Loucy (cell line): ENCODE data around the gene TBCB.

ENCODE experiments used
- H2AFZ ChIP-seq: fragments of 200-600 bp; sonication (generic); 2 replicates; pipeline ENCODE4 v1.6.0; 2016; ENCODE audit warnings: antibody characterized with exemption, mild to moderate bottlenecking, low read length, moderate library complexity
- H3F3A ChIP-seq: fragments of 200-600 bp; 2 replicates; pipeline ENCODE4 v1.6.0; 2016; ENCODE audit warnings: antibody characterized with exemption, low read depth, mild to moderate bottlenecking
- H3K27me3 ChIP-seq: fragments of 200-600 bp; sonication (generic); 2 replicates; pipeline ENCODE4 v1.6.1; 2014; ENCODE audit warnings: low read length, mild to moderate bottlenecking; ENCODE audit not compliant: insufficient read depth, poor library complexity, severe bottlenecking
- H3K36me3 ChIP-seq: fragments of 200-600 bp; sonication (generic); 2 replicates; pipeline ENCODE4 v1.6.1; 2016; ENCODE audit warnings: low read length; ENCODE audit not compliant: insufficient read depth
- H3K4me1 ChIP-seq: fragments of 200-600 bp; sonication (generic); 2 replicates; pipeline ENCODE4 v1.5.1; 2014; ENCODE audit warnings: low read length, mild to moderate bottlenecking; ENCODE audit not compliant: insufficient read depth, poor library complexity, severe bottlenecking
- H3K4me2 ChIP-seq: fragments of 200-600 bp; sonication (generic); 2 replicates; pipeline ENCODE4 v1.6.0; 2014; ENCODE audit warnings: antibody characterized with exemption, low read length, low read depth, mild to moderate bottlenecking; ENCODE audit not compliant: poor library complexity, severe bottlenecking
- H3K4me3 ChIP-seq: fragments of 200-600 bp; sonication (generic); 2 replicates; pipeline ENCODE4 v1.5.1; 2014; ENCODE audit warnings: low read length, mild to moderate bottlenecking, mixed read lengths; ENCODE audit not compliant: poor library complexity, severe bottlenecking
- H3K79me2 ChIP-seq: fragments of 200-600 bp; sonication (generic); 2 replicates; pipeline ENCODE4 v1.6.1; 2014; ENCODE audit warnings: low read length; ENCODE audit not compliant: insufficient read depth
- H3K9ac ChIP-seq: fragments of 200-600 bp; sonication (generic); 2 replicates; pipeline ENCODE4 v1.6.0; 2014; ENCODE audit warnings: mild to moderate bottlenecking, low read depth, low read length, moderate library complexity; ENCODE audit not compliant: poor library complexity, severe bottlenecking
- H3K9me2 ChIP-seq: fragments of 200-600 bp; sonication (generic); replicated peaks from 2 replicates; pipeline ENCODE4 v1.6.1; 2016; ENCODE audit warnings: low read depth, low read length, mixed read lengths
- H3K9me3 ChIP-seq: fragments of 200-600 bp; sonication (generic); 2 replicates; pipeline ENCODE4 v1.6.1; 2014; ENCODE audit warnings: mild to moderate bottlenecking, antibody characterized with exemption, low read length, low read depth; ENCODE audit not compliant: insufficient read depth
- H4K20me1 ChIP-seq: fragments of 200-600 bp; sonication (generic); 2 replicates; pipeline ENCODE4 v1.6.0; 2014; ENCODE audit warnings: antibody characterized with exemption, low read length, mild to moderate bottlenecking; ENCODE audit not compliant: insufficient read depth, poor library complexity, severe bottlenecking
- EZH2phosphoT487 ChIP-seq: fragments of 200-600 bp; IDR thresholded peaks from 2 replicates; pipeline ENCODE4 v1.6.1; 2018; ENCODE audit warnings: antibody characterized with exemption, mild to moderate bottlenecking, moderate library complexity, borderline replicate concordance
- TF ChIP-seq, protein P1 (sequence below): fragments of 200-600 bp; sonication (generic); conservative IDR thresholded peaks from 2 replicates; pipeline ENCODE4 v1.5.1; 2014; ENCODE audit warnings: mild to moderate bottlenecking, antibody characterized with exemption, low read length

The TBCB gene

DNA sequence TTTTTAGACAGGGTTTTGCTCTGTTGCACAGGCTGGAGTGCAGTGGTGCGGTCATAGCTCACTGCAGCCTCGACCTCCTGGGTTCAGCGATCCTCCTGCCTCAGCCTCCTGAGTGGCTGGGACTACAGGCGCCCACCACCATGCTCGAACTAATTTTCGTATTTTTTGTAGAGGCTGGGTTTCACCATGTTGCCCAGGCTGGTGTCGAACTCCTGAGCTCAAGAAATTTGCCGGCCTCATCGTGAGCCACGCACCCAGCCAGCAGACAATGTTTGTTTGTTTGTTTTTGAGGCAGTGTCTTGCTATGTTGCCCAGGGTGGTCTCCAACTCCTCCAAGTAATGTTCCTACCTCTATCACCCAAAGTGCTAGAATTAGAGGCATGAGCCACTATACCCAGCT lies 37.9 kb downstream of the TBCB start:
- Histone ChIP-seq H3K36me3 (peaks cover 22% of the 10 kb centered on the region; the same call in 1 of the 2 replicates), H3K9ac (no peak overlapping the region), H3K27me3 (no peaks in the 10 kb centered on the region), H3K4me3 (no peak overlapping the region), H3K4me1 (no peaks in the 10 kb centered on the region), H3K79me2 (no peaks in the 10 kb centered on the region), H3K4me2 (no peak overlapping the region), H3K9me3 (no peaks in the 10 kb centered on the region), H3K9me2 (no peaks in the 10 kb centered on the region), H3F3A (no peaks in the 10 kb centered on the region), H4K20me1 (peaks cover 3% of the 10 kb centered on the region), H2AFZ (no peak overlapping the region)
- TF ChIP-seq, protein P1, sequence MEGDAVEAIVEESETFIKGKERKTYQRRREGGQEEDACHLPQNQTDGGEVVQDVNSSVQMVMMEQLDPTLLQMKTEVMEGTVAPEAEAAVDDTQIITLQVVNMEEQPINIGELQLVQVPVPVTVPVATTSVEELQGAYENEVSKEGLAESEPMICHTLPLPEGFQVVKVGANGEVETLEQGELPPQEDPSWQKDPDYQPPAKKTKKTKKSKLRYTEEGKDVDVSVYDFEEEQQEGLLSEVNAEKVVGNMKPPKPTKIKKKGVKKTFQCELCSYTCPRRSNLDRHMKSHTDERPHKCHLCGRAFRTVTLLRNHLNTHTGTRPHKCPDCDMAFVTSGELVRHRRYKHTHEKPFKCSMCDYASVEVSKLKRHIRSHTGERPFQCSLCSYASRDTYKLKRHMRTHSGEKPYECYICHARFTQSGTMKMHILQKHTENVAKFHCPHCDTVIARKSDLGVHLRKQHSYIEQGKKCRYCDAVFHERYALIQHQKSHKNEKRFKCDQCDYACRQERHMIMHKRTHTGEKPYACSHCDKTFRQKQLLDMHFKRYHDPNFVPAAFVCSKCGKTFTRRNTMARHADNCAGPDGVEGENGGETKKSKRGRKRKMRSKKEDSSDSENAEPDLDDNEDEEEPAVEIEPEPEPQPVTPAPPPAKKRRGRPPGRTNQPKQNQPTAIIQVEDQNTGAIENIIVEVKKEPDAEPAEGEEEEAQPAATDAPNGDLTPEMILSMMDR, result no peak
- TF ChIP-seq EZH2phosphoT487, result no peak

DNA sequence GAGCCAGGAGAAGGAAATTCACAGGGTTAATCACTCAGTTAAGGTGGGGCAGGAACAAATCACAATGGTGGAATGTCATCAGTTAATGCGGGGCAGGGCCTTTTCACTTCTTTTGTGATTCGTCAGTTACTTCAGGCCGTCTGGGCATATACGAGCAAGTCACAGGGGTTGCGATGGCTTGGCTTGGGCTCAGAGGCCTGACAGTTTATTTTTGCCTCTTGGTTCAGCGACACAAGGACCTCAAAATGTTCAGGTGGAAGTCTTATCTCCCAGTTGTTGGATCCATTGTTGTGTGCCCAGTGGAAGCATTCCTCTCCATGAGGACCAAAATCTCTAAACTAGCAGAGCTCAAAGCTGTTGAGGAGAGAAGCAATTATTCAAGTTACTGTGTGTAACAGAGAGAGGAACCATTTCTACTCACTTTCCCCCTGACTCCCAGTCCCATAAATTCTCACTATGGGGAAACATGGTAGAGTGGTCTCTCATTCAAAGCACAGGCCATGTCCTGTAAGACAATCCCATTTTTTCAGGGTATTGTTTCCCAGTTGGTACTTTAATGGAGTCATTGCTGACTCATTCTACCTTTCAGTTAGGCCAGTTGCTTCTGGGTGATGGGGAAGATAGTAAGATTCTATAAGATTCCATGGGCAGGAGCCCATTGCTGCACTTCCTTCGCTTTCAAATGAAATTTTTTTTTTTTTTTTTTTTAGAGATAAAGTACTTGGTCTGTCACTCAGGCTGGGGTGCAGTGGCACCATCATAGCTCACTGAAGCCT lies 45.7 kb downstream of the TBCB start:
- no peak for TF ChIP-seq EZH2phosphoT487
- TF ChIP-seq, protein P1, result no peak

DNA sequence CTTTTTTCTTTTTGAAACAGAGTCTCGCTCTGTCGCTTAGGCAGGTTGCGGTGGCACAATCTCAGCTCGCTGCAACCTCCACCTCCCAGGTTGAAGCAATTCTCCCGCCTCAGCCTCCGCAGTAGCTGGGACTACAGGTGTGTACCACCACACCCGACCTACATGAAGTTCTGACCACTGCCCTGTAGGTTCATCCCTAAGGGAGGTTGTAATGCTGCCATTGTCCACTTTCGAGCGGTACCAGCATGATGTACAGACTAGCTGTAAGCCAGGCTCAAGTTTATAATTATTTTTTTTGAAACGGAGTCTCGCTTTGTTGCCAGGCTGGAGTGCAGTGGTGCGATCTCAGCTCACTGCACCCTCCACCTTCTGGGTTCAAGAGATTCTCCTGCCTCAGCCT lies 48.5 kb downstream of the TBCB start:
- H4K20me1 ChIP-seq, result no peaks in the 10 kb centered on the region
- no peak overlapping the region for H3K9ac ChIP-seq
- no peak overlapping the region for H3K4me3 ChIP-seq
- H3K27me3 ChIP-seq, result no peaks in the 10 kb centered on the region
- no peaks in the 10 kb centered on the region for H3K9me2 ChIP-seq
- H2AFZ ChIP-seq, result no peak overlapping the region
- H3K36me3 ChIP-seq, result no peaks in the 10 kb centered on the region
- H3F3A ChIP-seq, result no peaks in the 10 kb centered on the region
- H3K9me3 ChIP-seq, result no peaks in the 10 kb centered on the region
- no peaks in the 10 kb centered on the region for H3K4me1 ChIP-seq
- H3K79me2 ChIP-seq, result no peaks in the 10 kb centered on the region
- no peak overlapping the region for H3K4me2 ChIP-seq
- TF ChIP-seq EZH2phosphoT487, result no peak
- TF ChIP-seq, protein P1, result no peak

More for the DNA sequence above, 45.7 kb downstream of the TBCB start:
- Histone ChIP-seq H3K9me3 (no peaks in the 10 kb centered on the region), H3K4me1 (no peaks in the 10 kb centered on the region), H3F3A (no peaks in the 10 kb centered on the region), H3K4me3 (no peak overlapping the region), H4K20me1 (no peaks in the 10 kb centered on the region), H3K9ac (no peak overlapping the region), H3K36me3 (no peaks in the 10 kb centered on the region), H2AFZ (no peak overlapping the region), H3K79me2 (no peaks in the 10 kb centered on the region), H3K9me2 (no peaks in the 10 kb centered on the region), H3K4me2 (no peak overlapping the region), H3K27me3 (no peaks in the 10 kb centered on the region)
